Hematopoietic multipotent progenitor cell (in vitro differentiated cells): ENCODE measurements around the gene SREK1IP1. TPM values are rescaled to one million over a fixed set of nuclear protein-coding genes. Genes with fewer than 3 reads are reported as not detected.
"Not testable (repeated sequence)": the region's sequence is repeated elsewhere in the genome, so short reads cannot be mapped to it uniquely, and the experiment has no call there.

ENCODE experiments used
- DNase-seq, 3 donors: peaks; one replicate each; pipeline ENCODE4 v3.0.0-alpha.2; 2011 to 2015; ENCODE audit warnings: low read depth in 2 of 3, low spot score in 2 of 3
- total RNA-seq: library from RNA; depleted of rRNA; stranded (reverse); fragments of >200 nt; gene quantifications from one replicate; pipeline ENCODE4 v1.2.3, GENCODE V29; 2012

The SREK1IP1 gene
- total RNA-seq, 1 donor: 4.3 TPM

DNA sequence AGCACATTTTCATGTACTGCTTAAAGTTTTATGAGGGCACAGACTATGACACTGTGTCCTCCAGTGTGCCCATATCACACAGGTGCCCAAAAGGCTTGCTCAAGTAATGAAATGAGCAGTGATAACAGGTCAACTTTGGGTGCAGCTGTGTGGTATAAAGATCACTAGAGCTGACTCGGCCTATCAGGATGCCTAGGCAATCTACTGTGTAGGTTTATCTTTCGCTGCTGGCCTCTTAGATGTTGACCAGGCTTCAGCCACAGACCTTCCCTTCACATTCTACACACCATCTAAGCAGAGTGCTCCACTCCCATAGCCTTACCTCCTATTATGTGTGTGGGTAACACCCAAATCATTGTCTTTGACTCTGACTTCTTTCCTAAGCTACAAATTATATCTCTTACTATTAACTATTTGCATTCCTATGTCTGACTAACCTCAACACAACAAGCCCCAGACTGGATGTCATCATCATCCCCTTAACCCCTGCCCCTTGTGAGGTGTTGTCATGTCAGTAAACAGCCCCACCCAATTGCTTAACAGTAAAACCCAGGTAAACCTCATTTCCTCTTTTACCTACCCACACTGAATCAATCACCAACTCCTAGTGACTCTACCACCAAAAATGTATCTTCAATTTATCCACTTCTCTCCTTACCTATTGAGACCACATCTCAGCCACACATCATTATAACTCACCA is 2.5 kb downstream of the SREK1IP1 start:
- DNase-seq: no peak

DNA sequence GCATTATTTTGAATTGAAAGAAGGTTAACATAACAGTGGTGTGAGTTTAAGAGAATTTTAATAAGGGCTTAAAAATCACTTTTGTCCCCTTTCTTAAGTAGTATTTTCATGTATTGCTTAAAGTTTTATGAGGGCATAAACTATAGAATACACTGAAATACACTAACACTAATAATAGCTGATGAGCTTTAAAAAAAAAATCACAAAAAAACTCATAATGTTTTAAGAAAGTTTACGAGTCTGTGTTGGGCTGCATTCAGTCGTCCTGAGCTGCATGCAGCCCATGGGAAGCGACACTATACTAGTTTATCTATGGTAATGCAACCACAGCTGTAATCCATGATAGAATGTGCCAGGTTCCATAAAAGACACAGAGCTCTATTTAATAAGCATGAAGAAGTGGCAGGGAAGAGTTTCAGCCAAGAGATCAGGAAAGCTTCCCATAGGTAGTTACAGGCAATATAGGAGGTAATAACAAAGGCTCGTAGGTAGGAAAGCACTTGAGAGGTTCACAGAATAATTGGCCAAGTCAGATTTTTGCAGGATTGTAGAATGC is 4.5 kb downstream of the SREK1IP1 start:
- DNase-seq: no peak

DNA sequence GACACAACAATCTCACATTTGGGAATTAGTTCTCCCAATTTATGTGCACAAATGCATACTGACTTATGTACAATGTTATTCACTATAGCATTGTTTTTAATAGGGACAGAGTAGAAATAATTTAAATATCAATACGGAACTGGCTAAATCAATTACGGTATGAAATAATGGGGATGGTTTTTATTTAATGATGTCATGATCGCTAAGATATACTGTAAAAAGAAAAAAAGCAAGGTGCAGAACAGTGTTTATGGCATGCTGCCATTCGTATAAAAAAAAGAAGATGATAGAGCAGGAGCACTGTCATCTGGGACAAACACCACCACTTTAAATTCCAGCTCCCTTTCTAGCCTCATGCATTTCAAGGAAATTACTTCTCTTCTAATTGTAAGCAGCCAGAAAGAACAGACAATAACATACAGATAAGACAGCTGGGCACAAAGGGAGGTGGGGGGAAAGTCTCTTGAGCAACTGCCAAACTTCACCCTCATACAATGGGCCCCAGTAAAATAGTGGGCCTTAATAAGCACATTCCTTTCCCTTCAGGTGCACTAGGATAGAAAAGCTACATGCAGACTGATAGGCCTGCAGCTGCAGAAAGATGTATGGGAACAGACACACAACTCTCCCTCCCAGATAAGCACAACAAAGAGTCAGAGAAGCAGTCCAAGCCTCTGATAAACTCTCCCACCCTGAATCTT is 8.4 kb downstream of the SREK1IP1 start:
- DNase-seq: no peak

DNA sequence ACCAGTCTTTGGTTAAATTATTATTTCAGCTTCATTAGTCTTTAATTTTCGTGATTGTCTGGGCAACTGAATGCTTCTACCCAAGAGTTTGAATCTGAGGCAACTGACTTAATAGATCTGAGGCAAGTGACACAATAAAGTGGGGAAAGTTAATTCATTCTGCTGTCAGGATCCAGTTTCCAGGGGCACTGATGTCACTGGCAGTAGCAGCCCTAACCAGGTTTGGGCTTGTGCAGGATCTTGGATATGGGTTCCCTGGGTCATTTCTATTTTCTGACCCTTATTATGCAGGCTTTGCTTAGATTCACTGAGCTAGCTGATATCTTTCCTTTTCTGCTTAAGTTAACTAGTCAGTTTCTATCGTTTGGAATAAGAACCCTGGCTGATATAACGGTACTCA is 9.6 kb downstream of the SREK1IP1 start:
- no peak for DNase-seq

DNA sequence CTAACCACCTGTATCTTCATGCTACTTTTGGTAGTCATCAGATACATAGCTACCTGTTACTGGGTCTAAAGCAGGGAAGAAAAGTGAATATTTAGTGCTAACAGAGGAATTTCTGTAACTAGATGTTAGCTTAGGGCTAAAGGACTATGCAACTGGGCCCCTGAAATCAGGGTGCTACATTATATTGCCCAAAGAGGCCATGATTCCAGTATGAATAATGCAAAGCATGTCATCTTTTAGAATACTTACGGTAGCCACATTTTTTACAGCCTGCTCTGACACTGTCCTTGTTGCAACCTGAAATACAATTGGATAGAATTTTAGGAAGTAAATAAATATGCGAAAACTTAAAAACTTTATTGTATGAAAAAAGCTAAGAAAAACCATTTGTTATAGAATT is 14.4 kb downstream of the SREK1IP1 start:
- no peak for DNase-seq

DNA sequence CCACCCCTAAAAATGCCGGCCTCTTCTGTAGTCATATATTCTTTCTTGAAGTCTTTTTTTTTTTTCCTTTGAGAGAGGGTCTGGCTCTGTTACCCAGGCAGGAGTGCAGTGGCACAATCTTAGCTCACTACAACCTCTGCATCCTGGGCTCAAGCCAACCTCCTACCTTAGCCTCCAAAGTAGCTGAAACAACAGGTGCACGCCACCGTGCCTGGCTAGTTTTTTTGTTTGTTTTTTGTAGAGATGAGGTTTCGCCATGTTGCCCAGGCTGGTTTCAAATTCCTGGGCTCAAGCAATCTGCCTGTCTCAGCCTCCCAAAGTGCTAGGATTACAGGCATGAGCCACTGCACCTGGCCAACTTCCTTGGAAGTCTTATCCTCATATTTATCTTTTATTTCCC is 19.1 kb downstream of the SREK1IP1 start:
- DNase-seq: no peak

DNA sequence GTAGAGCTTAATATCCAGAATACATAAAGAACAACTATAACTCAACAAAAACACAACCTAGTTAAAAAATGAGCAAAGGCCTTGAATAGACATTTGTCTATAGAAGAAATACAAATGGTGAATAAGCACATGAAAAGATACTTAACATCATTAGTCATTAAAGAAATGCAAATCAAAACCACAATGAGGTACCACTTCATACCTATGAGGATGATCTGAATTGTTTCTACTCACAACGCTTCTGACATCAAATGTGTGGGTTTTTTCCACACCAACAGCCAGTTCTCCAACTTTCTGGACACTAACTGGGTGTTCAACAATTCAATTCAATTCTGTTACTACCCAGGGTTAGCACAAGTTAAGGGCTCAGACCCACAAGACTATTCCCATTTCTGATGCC is 22.0 kb downstream of the SREK1IP1 start:
- DNase-seq: no peak

DNA sequence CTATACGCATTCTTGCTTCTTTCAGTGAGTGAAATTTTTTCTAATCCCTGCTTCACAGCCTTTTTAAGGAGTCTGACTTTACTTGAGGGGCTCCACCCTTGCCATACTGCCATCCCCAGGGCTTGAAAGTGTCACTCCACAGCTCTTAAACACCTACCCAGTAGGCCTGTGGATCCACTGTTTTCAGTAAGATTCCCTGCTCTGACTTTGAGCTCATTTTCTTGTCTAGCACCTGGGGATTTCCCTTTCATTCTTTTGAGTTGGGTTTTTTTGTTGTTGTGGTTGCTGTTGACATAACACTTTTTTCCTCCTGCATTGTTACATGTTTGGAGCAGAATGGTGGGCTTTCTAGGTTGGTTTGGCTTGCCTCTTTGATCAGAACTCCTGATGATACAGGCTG is 23.6 kb downstream of the SREK1IP1 start:
- no peak for DNase-seq

DNA sequence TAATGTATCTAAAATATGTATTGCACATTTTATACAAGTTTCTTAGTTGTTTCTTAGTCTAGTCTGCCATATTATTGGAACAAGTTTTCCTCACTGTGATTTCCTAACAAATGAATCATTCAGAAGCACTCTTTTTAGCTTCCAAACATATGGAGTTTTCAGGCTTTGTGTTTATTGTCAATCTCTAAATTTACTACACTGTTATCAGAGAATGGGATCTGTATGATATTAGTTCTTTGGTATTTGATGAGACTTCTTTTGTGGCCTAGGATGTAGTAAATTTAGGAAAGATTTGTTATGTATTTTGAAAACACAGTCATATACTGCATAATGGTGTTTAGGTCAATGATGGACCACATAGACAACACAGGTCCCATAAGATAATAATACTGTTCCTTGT is 25.7 kb downstream of the SREK1IP1 start:
- no peak for DNase-seq

DNA sequence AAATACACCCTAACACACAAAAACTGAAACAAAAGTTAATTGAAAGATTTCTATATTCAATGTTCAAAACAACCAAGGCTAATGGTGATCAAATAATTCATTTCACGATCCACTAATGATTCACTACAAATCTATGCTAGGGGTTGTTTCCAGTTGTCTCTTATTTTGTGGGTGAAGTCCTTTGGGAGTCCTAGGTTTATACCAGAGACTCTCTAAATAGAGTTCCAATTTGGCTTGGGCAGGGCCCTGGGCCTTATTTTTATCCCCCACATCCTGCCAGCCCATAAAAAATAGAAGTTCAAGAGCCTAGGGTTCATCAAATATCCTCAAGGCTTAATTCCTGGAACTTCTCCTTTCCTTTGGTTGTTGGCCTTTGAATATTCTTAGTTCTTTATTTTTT is 26.1 kb downstream of the SREK1IP1 start:
- DNase-seq: no peak

DNA sequence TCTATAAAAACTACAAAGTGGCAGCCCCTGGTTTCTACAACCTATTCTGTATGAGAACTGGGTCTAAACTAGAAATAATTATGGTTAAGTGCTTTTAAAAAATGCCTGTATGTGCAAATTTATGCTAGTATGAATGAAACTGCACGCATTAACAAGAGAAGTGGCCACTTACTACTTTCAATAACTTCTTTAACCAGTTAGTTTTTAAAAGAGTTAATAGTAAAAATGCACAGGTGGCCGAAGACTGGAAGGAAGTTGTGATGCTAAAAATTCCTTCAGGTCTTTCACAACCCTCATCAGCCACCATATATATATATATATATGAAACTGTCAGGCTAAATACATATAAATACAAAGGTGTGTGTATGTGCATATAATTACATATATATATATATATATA is 41.3 kb downstream of the SREK1IP1 start:
- DNase-seq: no peak

DNA sequence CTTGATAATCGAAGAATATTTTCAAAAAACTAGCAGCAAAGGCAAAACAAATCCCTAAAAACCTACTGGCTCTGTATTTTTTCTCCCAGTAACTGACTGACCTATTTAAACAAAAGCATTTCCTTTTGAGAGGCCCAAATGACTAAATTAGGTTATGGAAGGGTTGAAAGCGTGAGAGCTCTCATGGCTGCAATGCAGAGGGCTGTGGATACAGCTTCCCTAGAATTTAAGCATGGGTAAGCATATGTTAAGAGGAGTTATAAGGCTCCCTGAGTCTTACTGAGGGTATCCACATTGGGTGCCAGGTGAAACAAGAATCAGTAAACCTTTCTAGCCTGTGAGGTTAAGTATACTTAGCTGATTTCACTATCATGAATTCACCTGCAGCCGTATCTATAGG is 45.9 kb downstream of the SREK1IP1 start:
- DNase-seq: no peak

DNA sequence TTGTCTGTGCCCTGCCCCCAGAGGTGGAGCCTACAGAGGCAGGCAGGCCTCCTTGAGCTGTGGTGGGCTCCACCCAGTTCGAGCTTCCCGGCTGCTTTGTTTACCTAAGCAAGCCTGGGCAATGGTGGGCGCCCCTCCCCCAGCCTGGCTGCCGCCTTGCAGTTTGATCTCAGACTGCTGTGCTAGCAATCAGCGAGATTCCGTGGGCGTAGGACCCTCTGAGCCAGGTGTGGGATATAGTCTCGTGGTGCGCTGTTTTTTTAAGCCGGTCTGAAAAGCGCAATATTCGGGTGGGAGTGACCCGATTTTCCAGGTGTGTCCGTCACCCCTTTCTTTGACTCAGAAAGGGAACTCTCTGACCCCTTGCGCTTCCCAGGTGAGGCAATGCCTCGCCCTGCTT is 54.0 kb downstream of the SREK1IP1 start:
- not testable (repeated sequence) for DNase-seq

DNA sequence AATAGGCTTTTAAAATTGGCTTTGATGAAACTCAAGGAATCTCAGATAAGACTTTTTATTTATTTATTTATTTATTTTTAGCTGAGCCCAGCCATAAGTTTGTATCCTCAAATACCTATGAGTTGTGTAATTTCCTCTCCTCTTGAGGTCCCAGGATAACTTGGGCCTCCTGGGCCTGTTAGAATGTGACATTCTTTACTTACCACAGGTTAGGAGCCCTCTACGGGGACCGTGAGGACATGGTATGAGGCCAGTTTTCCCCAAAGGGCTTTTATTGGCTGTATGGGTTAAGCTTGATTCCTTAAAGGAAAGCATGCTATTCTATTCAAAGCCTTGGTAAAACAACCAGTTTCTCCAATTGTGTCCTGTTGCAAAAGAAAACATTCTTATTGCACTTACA is 61.3 kb downstream of the SREK1IP1 start:
- no peak for DNase-seq

DNA sequence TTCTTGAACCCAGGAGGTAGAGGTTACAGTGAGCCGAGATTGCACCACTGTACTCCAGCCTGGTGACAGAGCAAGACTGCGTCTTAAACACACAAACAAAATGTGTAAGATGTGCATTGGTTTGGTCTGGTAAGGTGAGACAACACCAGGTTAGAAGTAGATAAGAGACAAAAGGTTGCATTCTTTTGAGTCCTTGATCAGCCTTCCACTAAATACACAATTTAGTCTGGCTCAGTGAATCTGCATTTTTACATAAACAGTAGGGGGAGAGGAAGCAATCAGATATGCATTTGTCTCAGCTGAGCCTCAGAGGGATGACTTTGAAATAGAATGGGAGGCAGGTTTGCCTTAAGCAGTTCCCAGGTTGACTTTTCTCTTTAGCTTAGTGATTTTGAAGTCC is 62.4 kb downstream of the SREK1IP1 start:
- DNase-seq: not testable (repeated sequence)

DNA sequence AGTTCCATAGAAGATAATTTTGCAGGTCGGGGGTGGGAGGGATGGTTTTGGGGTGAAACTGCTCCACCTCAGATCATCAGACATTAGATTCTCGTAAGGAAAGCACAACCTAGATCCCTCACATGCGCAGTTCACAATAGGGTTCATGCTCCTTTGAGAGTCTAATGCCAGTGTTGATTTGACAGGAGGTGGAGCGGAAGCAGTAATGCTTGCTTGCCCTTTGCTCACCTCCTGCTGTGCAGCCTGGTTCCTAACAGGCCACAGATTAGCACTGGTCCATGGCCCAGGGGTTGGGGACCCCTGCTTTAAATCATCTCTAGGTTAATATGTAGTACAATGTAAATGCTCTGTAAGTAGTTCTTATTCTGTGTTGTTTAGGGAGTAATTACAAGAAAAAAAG is 67.7 kb downstream of the SREK1IP1 start:
- DNase-seq: no peak

DNA sequence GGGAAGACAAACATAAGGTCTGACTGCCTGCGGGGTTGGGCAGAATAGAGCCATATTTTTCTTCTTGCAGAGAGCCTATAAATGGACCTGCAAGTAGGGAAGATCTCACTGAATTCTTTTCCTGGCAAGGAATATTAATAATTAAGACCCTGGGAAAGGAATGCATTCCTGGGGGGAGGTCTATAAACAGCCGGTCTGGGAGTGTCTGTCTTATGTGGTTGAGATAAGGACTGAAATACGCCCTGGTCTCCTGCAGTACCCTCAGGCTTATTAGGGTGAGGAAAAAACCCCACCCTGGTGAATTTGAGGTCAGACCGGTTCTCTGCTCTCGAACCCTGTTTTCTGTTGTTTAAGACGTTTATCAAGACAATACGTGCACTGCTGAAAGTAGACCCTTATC is 72.1 kb downstream of the SREK1IP1 start:
- not testable (repeated sequence) for DNase-seq

DNA sequence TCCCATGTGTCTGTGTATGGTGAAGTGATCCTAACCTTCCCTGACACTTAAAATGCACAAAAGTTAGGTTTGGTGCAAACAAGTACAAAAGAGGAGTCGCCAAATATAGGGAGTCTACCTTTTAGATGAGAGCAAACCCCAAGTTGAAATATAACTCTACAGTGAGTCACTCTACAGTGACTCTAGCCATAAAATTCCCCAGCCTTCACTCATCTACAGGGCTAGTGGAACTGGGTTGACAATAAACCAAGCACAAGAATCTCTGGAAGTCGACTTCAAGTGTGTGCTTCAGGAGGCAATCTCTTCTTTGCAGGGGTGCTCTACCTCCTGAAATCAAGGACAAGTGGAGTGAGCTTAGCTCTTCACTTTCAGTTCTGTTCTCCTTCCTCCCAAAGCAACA is 74.9 kb downstream of the SREK1IP1 start:
- no peak for DNase-seq

DNA sequence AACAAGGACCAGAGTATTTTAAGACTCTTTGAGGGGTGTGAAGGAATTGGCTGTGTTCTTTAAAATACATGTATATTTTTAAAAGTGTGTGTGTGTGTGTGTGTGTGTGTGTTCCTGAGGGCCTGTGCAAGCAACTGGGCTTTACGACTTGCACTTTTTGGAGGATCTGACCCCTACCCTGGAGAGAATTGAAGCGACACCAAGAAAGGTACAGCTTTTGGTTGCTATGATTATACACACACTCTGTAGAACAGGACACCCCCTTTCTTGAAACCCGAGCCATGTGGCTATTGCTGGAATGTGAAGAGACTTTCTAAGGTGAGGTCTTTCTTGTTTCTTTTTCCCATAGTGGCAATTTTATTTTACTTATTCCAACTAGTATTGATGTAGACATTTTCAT is 77.2 kb downstream of the SREK1IP1 start:
- no peak for DNase-seq

DNA sequence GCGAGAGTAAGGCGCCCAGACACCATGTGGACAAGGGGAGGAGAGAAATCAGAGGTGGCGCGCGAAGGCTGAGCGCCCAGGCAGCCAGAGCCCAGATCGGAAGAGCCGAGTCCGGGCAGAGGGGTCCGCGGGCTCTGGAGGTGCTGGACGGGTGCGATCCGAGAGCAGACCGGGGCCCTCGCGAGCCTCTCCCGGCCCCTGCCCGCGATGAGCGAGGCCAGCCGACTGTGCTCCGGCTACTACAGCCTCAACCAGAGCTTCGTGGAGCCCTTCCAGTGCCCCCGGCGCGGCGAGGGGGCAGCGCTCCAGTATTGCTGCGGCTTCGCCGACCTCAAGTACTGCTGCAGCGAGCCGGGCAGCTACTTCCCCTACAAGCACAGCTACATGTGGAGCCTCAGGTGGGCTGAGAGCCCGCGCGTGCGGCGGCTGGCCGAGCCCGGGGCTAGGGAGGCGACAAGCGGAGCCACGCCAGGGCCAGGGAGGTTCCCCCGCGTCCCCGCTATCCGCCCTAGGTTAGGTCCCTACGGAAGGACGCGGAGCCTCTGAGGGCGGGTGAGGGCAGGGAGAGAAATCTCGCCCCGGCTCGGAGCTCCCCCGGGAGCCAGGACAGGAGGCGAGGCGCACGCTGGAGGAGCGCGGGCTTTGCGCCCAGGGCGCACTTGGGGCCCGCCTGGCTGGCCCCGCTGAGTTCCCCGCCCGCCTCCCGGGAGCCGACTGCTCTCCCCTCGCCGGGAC is 77.9 kb downstream of the SREK1IP1 start, which contains the start of gene SHISAL2B:
TSS of gene SHISAL2B (plus strand) at position 87 of the 735 bp plus-strand sequence. CDS start at position 208, 121 bp downstream.
- DNase-seq: peak in 2 of 3 donors; percentile 24 to 54

DNA sequence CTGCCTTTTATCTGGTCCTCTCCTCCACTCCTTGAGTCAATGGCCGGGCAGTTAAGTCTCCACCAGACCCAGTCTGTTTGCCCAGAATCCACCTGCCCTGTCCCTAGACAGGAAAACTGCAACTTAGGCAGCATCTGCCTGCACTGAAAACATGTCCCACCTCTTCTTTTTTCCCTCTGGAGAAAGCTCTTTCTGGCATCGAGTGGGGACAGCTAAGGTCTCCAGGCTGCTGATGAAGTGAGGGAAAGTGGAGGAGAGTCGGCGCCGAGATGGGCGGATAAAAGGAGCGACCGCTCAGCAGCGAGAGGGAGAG is 78.4 kb downstream of the SREK1IP1 start:
- DNase-seq: no peak

DNA sequence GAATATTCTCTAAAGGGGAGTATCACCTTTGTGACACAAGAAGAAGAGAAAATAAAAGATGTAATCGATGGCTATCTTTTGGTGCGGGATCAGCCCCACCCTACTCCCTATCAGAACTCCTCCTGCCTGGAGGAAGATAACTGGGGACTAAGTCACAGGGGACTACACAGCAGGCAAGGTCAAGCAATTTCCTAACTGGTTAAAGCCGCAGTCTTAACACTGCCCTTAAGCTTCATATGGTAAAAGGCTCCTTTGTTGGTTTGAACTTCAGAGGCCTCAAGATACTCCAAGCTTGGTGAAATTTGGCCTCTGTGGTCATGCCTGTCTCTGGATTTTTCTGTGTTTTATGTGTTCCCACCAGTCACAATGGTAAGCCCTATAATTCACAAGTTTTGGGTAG is 79.5 kb downstream of the SREK1IP1 start:
- no peak for DNase-seq
